PC-9 (cell line): ENCODE measurements around the gene APBA1. TPM values are rescaled to one million over a fixed set of nuclear protein-coding genes. Genes with fewer than 3 reads are reported as not detected.

Experiments
- BruUV-seq: library from RNA; stranded (reverse); fragments of 400-500 nt; replicated peaks from 2 replicates; lab custom pipeline; 2021; lab: Mats Ljungman, UMichigan
- CTCF ChIA-PET: fragments of 300-600 bp; sonication (Branson Sonifier 250); formaldehyde crosslinking; loops from one replicate; lab custom pipeline; 2022; ENCODE audit warnings: antibody characterized with exemption; lab: Charles Lee
- POLR2A ChIA-PET: fragments of 300-600 bp; sonication (Branson Sonifier 250); formaldehyde crosslinking; loops from one replicate; lab custom pipeline; 2022; ENCODE audit warnings: antibody characterized with exemption; ENCODE audit not compliant: unreplicated experiment; lab: Charles Lee
- DNase-seq, 2 experiments: peaks; one replicate each; pipeline versions ENCODE4 v3.0.0 to v3.0.0-alpha.2; 2015 to 2022; ENCODE audit warnings: mixed read lengths in 1 of 2
- H2AFZ ChIP-seq: fragments of 200-600 bp; sonication (generic); 2 replicates; pipeline ENCODE4 v1.8.1; 2017; ENCODE audit warnings: antibody characterized with exemption
- H3F3A ChIP-seq: fragments of 200-600 bp; sonication (generic); 2 replicates; pipeline ENCODE4 v1.8.1; 2017; ENCODE audit warnings: antibody characterized with exemption, mild to moderate bottlenecking, low read depth; ENCODE audit not compliant: insufficient read depth
- H3K27ac ChIP-seq: fragments of 200-600 bp; sonication (generic); 2 replicates; pipeline ENCODE4 v1.6.1; 2016; ENCODE audit warnings: mixed run types
- H3K27me3 ChIP-seq: fragments of 200-600 bp; sonication (generic); 2 replicates; pipeline ENCODE4 v1.6.1; 2016; ENCODE audit warnings: low read depth, mixed run types; ENCODE audit not compliant: insufficient read depth
- H3K36me3 ChIP-seq: fragments of 200-600 bp; sonication (generic); 2 replicates; pipeline ENCODE4 v1.6.1; 2016; ENCODE audit warnings: low read depth, mixed run types
- H3K4me1 ChIP-seq: fragments of 200-600 bp; sonication (generic); replicated peaks from 2 replicates; pipeline ENCODE4 v1.6.1; 2016; ENCODE audit warnings: mixed run types; ENCODE audit not compliant: insufficient read depth
- H3K4me2 ChIP-seq: fragments of 200-600 bp; sonication (generic); 2 replicates; pipeline ENCODE4 v1.6.1; 2017; ENCODE audit warnings: mixed run types
- H3K4me3 ChIP-seq: fragments of 200-600 bp; sonication (generic); 2 replicates; pipeline ENCODE4 v1.6.1; 2016; ENCODE audit warnings: mixed run types
- H3K79me2 ChIP-seq: fragments of 200-600 bp; sonication (generic); 2 replicates; pipeline ENCODE4 v1.6.1; 2017; ENCODE audit warnings: low read depth, mixed run types
- H3K9me2 ChIP-seq: fragments of 200-600 bp; sonication (generic); 2 replicates; pipeline ENCODE4 v1.8.1; 2017; ENCODE audit warnings: mild to moderate bottlenecking; ENCODE audit not compliant: insufficient read depth
- H3K9me3 ChIP-seq: fragments of 200-600 bp; sonication (generic); 2 replicates; pipeline ENCODE4 v1.8.1; 2016; ENCODE audit warnings: low read depth; ENCODE audit not compliant: insufficient read depth
- H4K20me1 ChIP-seq: fragments of 200-600 bp; sonication (generic); 2 replicates; pipeline ENCODE4 v1.8.1; 2017; ENCODE audit not compliant: insufficient read depth
- EZH2 ChIP-seq: fragments of 200-600 bp; sonication (generic); IDR thresholded peaks from 2 replicates; pipeline ENCODE4 v1.8.0; 2017; ENCODE audit warnings: antibody characterized with exemption, low read depth
- intact Hi-C: fragments of 100-400 bp; cut with micrococcal nuclease; formaldehyde crosslinking; loops from one replicate; pipeline ENCODE4 v1.10.0; 2022; ENCODE audit not compliant: unreplicated experiment
- total RNA-seq: library from RNA; stranded (reverse); gene quantifications from 2 replicates; pipeline ENCODE4 v1.2.3, GENCODE V29; 2021
- TF ChIP-seq, protein P1 (sequence below): fragments of 200-600 bp; sonication (generic); conservative IDR thresholded peaks from 2 replicates; pipeline ENCODE4 v1.6.1; 2017; ENCODE audit warnings: mixed run types, antibody characterized with exemption, mild to moderate bottlenecking, moderate library complexity

Gene APBA1
- total RNA-seq, 1 experiment from 2014 or later = 0.44 TPM

DNA sequence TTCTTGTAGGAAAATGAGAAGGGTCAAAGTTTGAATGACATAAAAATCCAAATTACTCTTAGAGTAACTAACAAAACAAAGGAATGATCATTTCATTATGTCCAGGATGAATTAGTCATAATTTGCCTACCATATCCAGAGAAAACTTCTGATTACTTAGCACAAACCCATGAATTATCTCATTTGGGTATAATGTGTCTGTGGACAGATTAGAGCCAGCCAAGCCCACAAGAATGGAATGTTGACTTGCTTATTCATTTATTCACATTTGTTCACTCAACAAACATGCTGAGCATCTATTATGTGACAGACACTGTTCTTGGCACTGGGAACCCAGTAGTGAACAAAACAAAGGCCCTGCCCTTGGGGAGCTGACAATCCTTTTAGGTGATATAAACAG, 87.4 kb downstream of the APBA1 start:
- Histone ChIP-seq H3K36me3 (no peaks in the 10 kb centered on the region), H2AFZ (no peak overlapping the region), H3K79me2 (no peaks in the 10 kb centered on the region), H3F3A (no peaks in the 10 kb centered on the region), H3K27me3 (no peaks in the 10 kb centered on the region), H3K9me2 (no peaks in the 10 kb centered on the region), H3K4me3 (no peak overlapping the region), H4K20me1 (no peaks in the 10 kb centered on the region), H3K9me3 (no peaks in the 10 kb centered on the region), H3K4me1 (no peaks in the 10 kb centered on the region), H3K27ac (no peak overlapping the region), H3K4me2 (no peak overlapping the region)
- intact Hi-C loops = no loop called here
- no peak for DNase-seq
- ChIA-PET CTCF (no interaction called here), POLR2A (interaction anchor here (0.5 kb wide), 1 partner anchor 11 kb away, joined by 5 read pairs; no protein-coding TSS in a partner anchor)
- BruUV-seq = no TSS peak
- TF ChIP-seq, protein P1, sequence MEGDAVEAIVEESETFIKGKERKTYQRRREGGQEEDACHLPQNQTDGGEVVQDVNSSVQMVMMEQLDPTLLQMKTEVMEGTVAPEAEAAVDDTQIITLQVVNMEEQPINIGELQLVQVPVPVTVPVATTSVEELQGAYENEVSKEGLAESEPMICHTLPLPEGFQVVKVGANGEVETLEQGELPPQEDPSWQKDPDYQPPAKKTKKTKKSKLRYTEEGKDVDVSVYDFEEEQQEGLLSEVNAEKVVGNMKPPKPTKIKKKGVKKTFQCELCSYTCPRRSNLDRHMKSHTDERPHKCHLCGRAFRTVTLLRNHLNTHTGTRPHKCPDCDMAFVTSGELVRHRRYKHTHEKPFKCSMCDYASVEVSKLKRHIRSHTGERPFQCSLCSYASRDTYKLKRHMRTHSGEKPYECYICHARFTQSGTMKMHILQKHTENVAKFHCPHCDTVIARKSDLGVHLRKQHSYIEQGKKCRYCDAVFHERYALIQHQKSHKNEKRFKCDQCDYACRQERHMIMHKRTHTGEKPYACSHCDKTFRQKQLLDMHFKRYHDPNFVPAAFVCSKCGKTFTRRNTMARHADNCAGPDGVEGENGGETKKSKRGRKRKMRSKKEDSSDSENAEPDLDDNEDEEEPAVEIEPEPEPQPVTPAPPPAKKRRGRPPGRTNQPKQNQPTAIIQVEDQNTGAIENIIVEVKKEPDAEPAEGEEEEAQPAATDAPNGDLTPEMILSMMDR = no peak
- no peak for TF ChIP-seq EZH2

DNA sequence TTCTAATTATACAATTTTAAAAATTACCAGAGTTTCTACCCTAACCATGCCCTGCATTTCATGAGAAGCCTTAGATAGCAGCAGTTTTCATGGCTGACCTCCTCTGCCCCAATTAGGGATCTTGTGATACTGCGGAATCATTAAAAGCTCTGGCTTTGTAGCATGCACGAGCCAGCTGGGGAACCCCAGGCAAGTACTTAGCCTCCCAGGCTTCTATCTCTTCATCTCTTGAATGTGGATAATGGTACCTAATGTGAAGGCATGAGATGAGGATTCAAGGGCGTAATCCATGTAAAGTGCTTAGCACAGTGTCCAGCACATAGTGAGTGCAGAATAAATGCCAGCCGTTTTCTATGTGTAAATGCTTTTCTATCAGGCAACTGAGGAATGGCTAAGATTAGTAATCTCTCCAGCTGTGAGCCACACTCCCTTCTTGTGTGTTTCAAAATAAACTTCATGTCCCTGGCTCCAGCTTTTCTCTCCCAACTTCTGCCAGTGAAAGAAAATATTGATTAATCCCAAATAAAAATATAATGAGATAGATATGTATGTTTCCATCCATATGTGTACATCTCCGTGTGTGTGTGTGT, 88.4 kb downstream of the APBA1 start:
- H3F3A ChIP-seq = no peaks in the 10 kb centered on the region
- no peaks in the 10 kb centered on the region for H3K79me2 ChIP-seq
- no peak overlapping the region for H3K4me2 ChIP-seq
- DNase-seq = no peak
- POLR2A ChIA-PET = no interaction called here
- no peaks in the 10 kb centered on the region for H3K9me2 ChIP-seq
- intact Hi-C loops = no loop called here
- H3K27me3 ChIP-seq = no peaks in the 10 kb centered on the region
- H2AFZ ChIP-seq = no peak overlapping the region
- H4K20me1 ChIP-seq = no peaks in the 10 kb centered on the region
- CTCF ChIA-PET = no interaction called here
- TF ChIP-seq EZH2 = no peak
- TF ChIP-seq, protein P1 = no peak
- H3K4me1 ChIP-seq = no peaks in the 10 kb centered on the region
- no peak overlapping the region for H3K27ac ChIP-seq
- H3K4me3 ChIP-seq = no peak overlapping the region
- no peaks in the 10 kb centered on the region for H3K36me3 ChIP-seq
- no peaks in the 10 kb centered on the region for H3K9me3 ChIP-seq
- no TSS peak for BruUV-seq

DNA sequence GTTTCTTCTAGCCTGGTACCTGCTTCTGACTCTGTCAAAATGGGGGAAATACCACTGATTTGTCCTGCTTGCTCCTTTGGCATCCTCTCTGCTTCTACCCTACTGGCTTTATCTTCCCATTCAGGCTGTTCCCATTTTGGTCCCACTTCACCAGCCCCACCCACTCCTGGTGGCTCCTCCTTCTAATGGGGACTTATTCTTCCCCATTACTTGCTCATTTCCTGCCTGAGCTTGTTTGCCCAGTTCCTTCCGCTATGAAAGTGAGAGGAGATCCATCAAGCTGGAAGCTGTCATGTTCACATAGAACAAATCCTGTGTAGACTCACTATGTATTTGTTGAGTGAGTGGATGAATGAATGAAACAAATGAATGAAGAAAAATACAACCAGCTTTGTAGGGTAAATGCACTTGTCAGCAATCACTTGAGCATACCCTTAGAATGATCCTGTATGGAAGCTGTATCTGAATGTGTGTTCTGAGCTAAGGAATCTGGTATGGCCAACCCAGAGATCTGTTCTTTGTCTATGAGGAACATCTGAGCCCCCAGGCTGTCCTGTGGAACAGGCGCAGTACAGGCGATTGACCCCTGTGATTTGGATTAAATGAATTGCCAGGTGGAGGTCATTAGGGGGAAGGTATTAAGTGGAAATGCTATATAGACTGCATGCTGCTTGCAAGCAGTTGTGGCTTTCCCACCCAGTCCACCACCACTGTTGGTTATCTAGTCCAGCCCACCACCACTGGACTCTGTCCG, 89.5 kb downstream of the APBA1 start:
- CTCF ChIA-PET = interaction anchor here (0.7 kb wide), 1 partner anchor 75 kb away, joined by 3 read pairs; no protein-coding TSS in a partner anchor
- no peak for TF ChIP-seq EZH2
- TF ChIP-seq, protein P1 = no peak
- H3K4me2 ChIP-seq = no peak overlapping the region

More for the DNA sequence above, 89.5 kb downstream of the APBA1 start:
- no peaks in the 10 kb centered on the region for H3K9me3 ChIP-seq
- no peak overlapping the region for H3K27ac ChIP-seq
- DNase-seq = peak; percentile 2 to 46
- no peaks in the 10 kb centered on the region for H3K9me2 ChIP-seq
- intact Hi-C loops = no loop called here
- H3F3A ChIP-seq = no peaks in the 10 kb centered on the region
- no peaks in the 10 kb centered on the region for H3K27me3 ChIP-seq
- H3K4me1 ChIP-seq = no peaks in the 10 kb centered on the region
- H4K20me1 ChIP-seq = no peaks in the 10 kb centered on the region
- no peak overlapping the region for H3K4me3 ChIP-seq
- H3K79me2 ChIP-seq = no peaks in the 10 kb centered on the region
- POLR2A ChIA-PET = no interaction called here
- H3K36me3 ChIP-seq = no peaks in the 10 kb centered on the region
- no TSS peak for BruUV-seq
- H2AFZ ChIP-seq = no peak overlapping the region
